H1 (cell line): ENCODE measurements around the gene TRDN. TPM values are rescaled to one million over a fixed set of nuclear protein-coding genes. Genes with fewer than 3 reads are reported as not detected.

ENCODE experiments used
- CTCF ChIA-PET: fragments of 300-600 bp; sonication (Branson Sonifier 250); formaldehyde crosslinking; loops from one replicate; lab custom pipeline; 2021; ENCODE audit not compliant: partially characterized antibody; lab: Charles Lee
- POLR2A ChIA-PET: fragments of 300-600 bp; sonication (Branson Sonifier 250); formaldehyde crosslinking; loops from one replicate; lab custom pipeline; 2021; ENCODE audit warnings: inconsistent platforms; ENCODE audit not compliant: partially characterized antibody; lab: Charles Lee
- DNase-seq, 2 experiments: peaks; one replicate each; pipeline versions ENCODE4 v3.0.0 to v3.0.0-alpha.2; 2010 to 2022; ENCODE audit warnings: low spot score in 2 of 2, low read depth in 1 of 2, mixed read lengths in 1 of 2
- FAIRE-seq: peaks from 2 replicates; lab custom pipeline; 2011; peaks lifted over from hg19 to GRCh38; lab: Jason Lieb, UNC
- H2AFZ ChIP-seq: 2 replicates; pipeline ENCODE4 v1.8.1; 2012; ENCODE audit warnings: low read length, inconsistent platforms
- H2AK5ac ChIP-seq: 2 replicates; pipeline ENCODE4 v1.6.1; 2013; ENCODE audit warnings: low read depth, low read length
- H2BK120ac ChIP-seq: replicated peaks from 2 replicates; pipeline ENCODE3; 2013; ENCODE audit warnings: low read depth, low read length, inconsistent platforms
- H2BK12ac ChIP-seq: 2 replicates; pipeline ENCODE4 v1.6.1; 2013; ENCODE audit warnings: low read depth, low read length
- H2BK15ac ChIP-seq: 2 replicates; pipeline ENCODE4 v1.6.1; 2013; ENCODE audit warnings: low read length
- H2BK20ac ChIP-seq: 2 replicates; pipeline ENCODE4 v1.6.1; 2013; ENCODE audit warnings: low read length
- H2BK5ac ChIP-seq: 2 replicates; pipeline ENCODE4 v1.6.1; 2013; ENCODE audit warnings: low read depth, low read length
- H3K14ac ChIP-seq: 2 replicates; pipeline ENCODE4 v1.6.1; 2013; ENCODE audit warnings: inconsistent platforms; ENCODE audit not compliant: insufficient read length
- H3K18ac ChIP-seq: 2 replicates; pipeline ENCODE4 v1.6.1; 2013; ENCODE audit warnings: low read length; ENCODE audit errors: extremely low read depth
- H3K23ac ChIP-seq: 2 replicates; pipeline ENCODE4 v1.6.1; 2013; ENCODE audit warnings: inconsistent platforms; ENCODE audit not compliant: insufficient read length
- H3K23me2 ChIP-seq: 2 replicates; pipeline ENCODE4 v1.6.1; 2013; ENCODE audit warnings: low read depth, low read length
- H3K27ac ChIP-seq: 2 replicates; pipeline ENCODE4 v1.6.1; 2011; ENCODE audit warnings: low read depth, low read length, inconsistent platforms
- H3K27me3 ChIP-seq, 4 experiments: replicated peaks in 1 of 4; 1 replicate in 1 of 4; 2 replicates in 3 of 4; pipeline versions ENCODE4 v1.6.1 to v1.8.1; 2011 to 2013; ENCODE audit warnings: low read length in 3 of 4, mild to moderate bottlenecking in 3 of 4, inconsistent platforms in 2 of 4, mixed read lengths in 2 of 4, moderate library complexity in 1 of 4; ENCODE audit not compliant: control insufficient read depth in 3 of 4, insufficient read depth in 3 of 4; ENCODE audit errors: extremely low read depth in 1 of 4
- H3K36me3 ChIP-seq, 4 experiments: 2 replicates each; pipeline versions ENCODE4 v1.6.1 to v1.8.1; 2011 to 2013; ENCODE audit warnings: mild to moderate bottlenecking in 4 of 4, low read length in 3 of 4, moderate library complexity in 2 of 4, control low read depth in 1 of 4, inconsistent platforms in 1 of 4; ENCODE audit not compliant: insufficient read depth in 4 of 4, control insufficient read depth in 2 of 4
- H3K4ac ChIP-seq: replicated peaks from 2 replicates; pipeline ENCODE3; 2013; ENCODE audit warnings: low read length, low read depth, mixed read lengths, inconsistent platforms; ENCODE audit not compliant: insufficient read length
- H3K4me1 ChIP-seq, 4 experiments: replicated peaks in 1 of 4; 1 replicate in 1 of 4; 2 replicates in 3 of 4; pipeline versions ENCODE4 v1.6.1 to v1.8.1; 2011 to 2013; ENCODE audit warnings: low read length in 3 of 4, inconsistent platforms in 2 of 4, mixed read lengths in 1 of 4; ENCODE audit not compliant: insufficient read depth in 4 of 4, control insufficient read depth in 3 of 4
- H3K4me2 ChIP-seq, 2 experiments: 2 replicates each; pipeline versions ENCODE4 v1.6.1 to v1.8.1; 2011 to 2013; ENCODE audit warnings: low read depth in 2 of 2, low read length in 2 of 2, control low read depth in 1 of 2, inconsistent platforms in 1 of 2, mild to moderate bottlenecking in 1 of 2; ENCODE audit not compliant: insufficient read depth in 1 of 2
- H3K4me3 ChIP-seq, 4 experiments: fragments of 200-600, 300-600 bp in 1 of 4; sonication (generic), shearing (Covaris generic), sonication (Bioruptor Twin) in 1 of 4; 2 replicates each; pipeline versions ENCODE4 v1.5.1 to v1.8.1; 2011 to 2016; ENCODE audit warnings: low read length in 4 of 4, low read depth in 3 of 4, control low read depth in 2 of 4, inconsistent platforms in 2 of 4, mild to moderate bottlenecking in 2 of 4, mixed read lengths in 1 of 4, moderate library complexity in 1 of 4; ENCODE audit not compliant: insufficient read depth in 2 of 4; ENCODE audit errors: extremely low read depth in 1 of 4
- H3K56ac ChIP-seq: replicated peaks from 2 replicates; pipeline ENCODE3; 2013; ENCODE audit warnings: low read depth, mild to moderate bottlenecking, mixed read lengths, low read length, inconsistent platforms; ENCODE audit not compliant: insufficient read length
- H3K79me1 ChIP-seq: 2 replicates; pipeline ENCODE4 v1.6.1; 2013; ENCODE audit warnings: low read depth, low read length, control low read depth
- H3K79me2 ChIP-seq, 2 experiments: 2 replicates each; pipeline versions ENCODE4 v1.6.1 to v1.8.1; 2012 to 2013; ENCODE audit warnings: low read length in 2 of 2, mild to moderate bottlenecking in 2 of 2, inconsistent platforms in 1 of 2; ENCODE audit not compliant: insufficient read depth in 2 of 2, control insufficient read depth in 1 of 2
- H3K9ac ChIP-seq, 4 experiments: replicated peaks in 1 of 4; 1 replicate in 1 of 4; 2 replicates in 3 of 4; pipeline versions ENCODE4 v1.6.1 to v1.8.1; 2011 to 2013; ENCODE audit warnings: low read depth in 3 of 4, low read length in 3 of 4, control low read depth in 2 of 4, mild to moderate bottlenecking in 2 of 4, moderate library complexity in 2 of 4, inconsistent platforms in 1 of 4; ENCODE audit errors: extremely low read depth in 1 of 4
- H3K9me3 ChIP-seq, 2 experiments: 2 replicates each; pipeline versions ENCODE4 v1.6.1 to v1.8.1; 2012 to 2013; ENCODE audit warnings: mild to moderate bottlenecking in 2 of 2, moderate library complexity in 2 of 2, control low read depth in 1 of 2, inconsistent platforms in 1 of 2, low read depth in 1 of 2, low read length in 1 of 2, mixed read lengths in 1 of 2; ENCODE audit not compliant: insufficient read depth in 2 of 2
- H4K20me1 ChIP-seq, 2 experiments: replicated peaks in 1 of 2; 2 replicates each; pipeline versions ENCODE3 to v1.8.1; 2011 to 2013; ENCODE audit warnings: inconsistent platforms in 2 of 2, low read length in 2 of 2, mild to moderate bottlenecking in 1 of 2; ENCODE audit not compliant: insufficient read depth in 2 of 2, control insufficient read depth in 1 of 2
- H4K5ac ChIP-seq: 2 replicates; pipeline ENCODE4 v1.6.1; 2013; ENCODE audit warnings: low read length, low read depth, mixed read lengths, inconsistent platforms; ENCODE audit not compliant: insufficient read length
- H4K8ac ChIP-seq: 2 replicates; pipeline ENCODE4 v1.8.0; 2013; ENCODE audit warnings: mild to moderate bottlenecking, moderate library complexity, low read length, inconsistent platforms; ENCODE audit not compliant: insufficient read depth; ENCODE audit errors: extremely low read depth
- H4K91ac ChIP-seq: replicated peaks from 2 replicates; pipeline ENCODE3; 2013; ENCODE audit warnings: low read length, mixed read lengths, inconsistent platforms; ENCODE audit not compliant: insufficient read length
- CTBP2 ChIP-seq: IDR thresholded peaks from 2 replicates; pipeline ENCODE4 v1.7.0; 2011; ENCODE audit warnings: borderline replicate concordance, mild to moderate bottlenecking, moderate library complexity, mixed read lengths, low read length; ENCODE audit not compliant: insufficient read depth, insufficient read length
- JUN ChIP-seq: IDR thresholded peaks from 2 replicates; pipeline ENCODE4 v1.6.1; 2011; ENCODE audit warnings: low read depth, mild to moderate bottlenecking, improper control_type of control experiment, low read length
- KDM1A ChIP-seq: fragments of 200-600, 300-600 bp; sonication (generic); IDR thresholded peaks from 2 replicates; pipeline ENCODE4 v1.7.1; 2016; ENCODE audit warnings: mild to moderate bottlenecking, low read length, borderline replicate concordance
- POLR2A ChIP-seq, 2 experiments: IDR thresholded peaks; 1 replicate in 1 of 2; 2 replicates in 1 of 2; pipeline ENCODE4 v1.6.1; 2011; ENCODE audit warnings: low read depth in 2 of 2, low read length in 2 of 2, mild to moderate bottlenecking in 2 of 2; ENCODE audit errors: control extremely low read depth in 1 of 2
- RXRA ChIP-seq: IDR thresholded peaks from 2 replicates; pipeline ENCODE4 v1.6.1; 2011; ENCODE audit warnings: low read depth, mild to moderate bottlenecking, low read length, moderate library complexity; ENCODE audit not compliant: insufficient read depth
- SP2 ChIP-seq: IDR thresholded peaks from 2 replicates; pipeline ENCODE4 v1.6.1; 2012; ENCODE audit warnings: mild to moderate bottlenecking, low read length, inconsistent platforms
- TAF1 ChIP-seq: IDR thresholded peaks from 2 replicates; pipeline ENCODE4 v1.6.1; 2011; ENCODE audit warnings: mild to moderate bottlenecking, low read depth, low read length
- TEAD4 ChIP-seq: IDR thresholded peaks from 2 replicates; pipeline ENCODE4 v1.6.1; 2012; ENCODE audit warnings: low read depth, low read length, inconsistent platforms, mixed read lengths
- WGBS, 2 experiments: shearing (Covaris generic) in 1 of 2; methylation state at CpG; one replicate each; pipeline versions ENCODE4 v1.1.6 to v1.1.7; 2013 to 2015; ENCODE audit warnings: low lambda C conversion rate in 2 of 2, mixed read lengths in 2 of 2, inconsistent platforms in 1 of 2, low coverage in 1 of 2, missing lambda C conversion rate in 1 of 2; ENCODE audit not compliant: insufficient replicate concordance in 2 of 2, insufficient coverage in 1 of 2, insufficient read length in 1 of 2; ENCODE audit errors: extremely low coverage in 1 of 2, missing lambda C conversion rate in 1 of 2; 5-methylcytosine and 5-hydroxymethylcytosine counted together
- polyA plus RNA-seq, 7 experiments: library from polyadenylated mRNA; depleted of rRNA in 3 of 7; stranded (reverse) in 5 of 7; unstranded in 2 of 7; fragments of >200 nt in 5 of 7; fragments of 200-250 nt in 2 of 7; gene quantifications; 1 replicate in 5 of 7; 2 replicates in 1 of 7; 4 replicates in 1 of 7; pipeline versions ENCODE4 v1.2.1 to v1.2.3, GENCODE V29; 2011 to 2013; ENCODE audit warnings: missing spikeins in 2 of 7, mixed read lengths in 2 of 7
- total RNA-seq: library from RNA; stranded (reverse); fragmentation: NEBNext Ultra II Directional; extraction: Animal tissue kit (Norgen Biotek cat#: 25700); gene quantifications from 2 replicates; pipeline ENCODE4 v1.2.1, GENCODE V29; 2021
- TF ChIP-seq, protein P1 (sequence below), 3 experiments: IDR thresholded peaks; 1 replicate in 2 of 3; 2 replicates in 1 of 3; pipeline versions ENCODE4 v1.5.1 to v1.6.1; 2011; ENCODE audit warnings: low read length in 3 of 3, mild to moderate bottlenecking in 3 of 3, inconsistent platforms in 2 of 3, low read depth in 1 of 3, moderate library complexity in 1 of 3; ENCODE audit not compliant: insufficient read depth in 1 of 3; ENCODE audit errors: control extremely low read depth in 1 of 3

Gene TRDN
- total and polyA plus RNA-seq, 2 of the 8 experiments (the other 6 are each of a cell fraction or from before 2014, with no cell fraction given) = 1.6 to 41.6 TPM

DNA sequence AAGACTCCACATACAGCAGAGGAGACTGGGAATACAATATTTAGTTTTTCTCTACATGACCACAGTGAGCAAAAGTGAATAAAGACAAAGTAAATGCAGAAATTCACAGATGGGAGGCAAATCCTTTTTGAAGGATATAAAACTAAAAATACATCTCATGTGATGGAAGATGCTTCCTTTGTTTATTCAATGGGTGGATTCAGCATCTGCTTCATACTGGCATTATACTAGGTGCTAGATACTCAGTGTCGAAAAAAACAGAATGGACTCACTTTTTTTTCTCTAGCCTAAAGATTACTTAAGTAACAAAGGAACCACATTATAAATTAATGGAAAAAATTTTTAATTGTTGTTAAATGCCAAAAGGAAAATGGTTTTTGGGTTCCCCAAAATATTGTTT lies 216.2 kb downstream of the TRDN start:
- Histone ChIP-seq H3K18ac (no peak overlapping the region), H2BK120ac (no peak overlapping the region), H3K4me3 (no peak overlapping the region), H3K27me3 (no peaks in the 10 kb centered on the region), H2BK12ac (no peak overlapping the region), H3K4ac (no peak overlapping the region), H3K23ac (no peak overlapping the region), H3K9me3 (no peaks in the 10 kb centered on the region), H4K91ac (no peak overlapping the region), H3K9ac (no peak overlapping the region), H3K79me1 (no peaks in the 10 kb centered on the region), H2BK5ac (no peak overlapping the region), H3K79me2 (no peaks in the 10 kb centered on the region), H4K8ac (no peak overlapping the region), H2AK5ac (no peak overlapping the region), H4K5ac (no peak overlapping the region), H4K20me1 (no peaks in the 10 kb centered on the region), H2AFZ (no peak overlapping the region), H3K56ac (no peak overlapping the region), H3K23me2 (peaks cover 3% of the 10 kb centered on the region; the same call in 1 of the 2 replicates), H2BK15ac (no peak overlapping the region), H3K27ac (no peak overlapping the region), H3K4me1 (peaks cover 0 to 14% (median 2%) of the 10 kb centered on the region in 4 experiments; a peak in 2 of 7 replicates), H3K4me2 (no peak overlapping the region), H3K14ac (no peak overlapping the region), H2BK20ac (no peak overlapping the region), H3K36me3 (no peaks in the 10 kb centered on the region)
- TF ChIP-seq, protein P1, sequence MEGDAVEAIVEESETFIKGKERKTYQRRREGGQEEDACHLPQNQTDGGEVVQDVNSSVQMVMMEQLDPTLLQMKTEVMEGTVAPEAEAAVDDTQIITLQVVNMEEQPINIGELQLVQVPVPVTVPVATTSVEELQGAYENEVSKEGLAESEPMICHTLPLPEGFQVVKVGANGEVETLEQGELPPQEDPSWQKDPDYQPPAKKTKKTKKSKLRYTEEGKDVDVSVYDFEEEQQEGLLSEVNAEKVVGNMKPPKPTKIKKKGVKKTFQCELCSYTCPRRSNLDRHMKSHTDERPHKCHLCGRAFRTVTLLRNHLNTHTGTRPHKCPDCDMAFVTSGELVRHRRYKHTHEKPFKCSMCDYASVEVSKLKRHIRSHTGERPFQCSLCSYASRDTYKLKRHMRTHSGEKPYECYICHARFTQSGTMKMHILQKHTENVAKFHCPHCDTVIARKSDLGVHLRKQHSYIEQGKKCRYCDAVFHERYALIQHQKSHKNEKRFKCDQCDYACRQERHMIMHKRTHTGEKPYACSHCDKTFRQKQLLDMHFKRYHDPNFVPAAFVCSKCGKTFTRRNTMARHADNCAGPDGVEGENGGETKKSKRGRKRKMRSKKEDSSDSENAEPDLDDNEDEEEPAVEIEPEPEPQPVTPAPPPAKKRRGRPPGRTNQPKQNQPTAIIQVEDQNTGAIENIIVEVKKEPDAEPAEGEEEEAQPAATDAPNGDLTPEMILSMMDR (IDR thresholded peaks at IDR 0.05; ENCODE audit: control extremely low read depth in 1 of 3, insufficient read depth in 1 of 3, low read depth in 1 of 3, low read length in 3 of 3) = no peak
- no peak for TF ChIP-seq POLR2A (IDR thresholded peaks at IDR 0.05; ENCODE audit: control extremely low read depth in 1 of 2, low read depth in 2 of 2, low read length in 2 of 2)
- no peak for TF ChIP-seq RXRA
- TF ChIP-seq KDM1A = no peak
- no peak for TF ChIP-seq CTBP2
- TF ChIP-seq JUN = no peak
- no peak for TF ChIP-seq SP2
- TF ChIP-seq TAF1 = no peak
- no peak for TF ChIP-seq TEAD4
- FAIRE-seq = no peak
- WGBS, 2 experiments = 90% methylated on average over 1 of the region's 1 CpG; no CpG with 5 or more reads in 1 of the 2 experiments
- DNase-seq = no peak
- CTCF ChIA-PET = interaction anchor here (5.7 kb wide), 1 partner anchor 294 kb away, joined by 56 read pairs; no protein-coding TSS in a partner anchor
- POLR2A ChIA-PET = no interaction called here
